Measurements from ENCODE around the gene PLPPR5.

PLPPR5 gene

GRCh38 chr1:98932184-98932583, 72.5 kb downstream of the PLPPR5 start:
- no peak overlapping the region for H3K18ac ChIP-seq (ENCODE audit: low read length)
- no peak for DNase-seq
- H4K8ac ChIP-seq (ENCODE audit: low read depth, low read length), result no peak overlapping the region
- no peaks in the 10 kb centered on the region for H3K79me1 ChIP-seq (ENCODE audit: low read length)
- no peak overlapping the region for H3K9ac ChIP-seq (ENCODE audit: low read length)
- no peaks in the 10 kb centered on the region for H3K36me3 ChIP-seq (ENCODE audit: control insufficient read depth, insufficient read depth, low read length)
- H3K4me1 ChIP-seq (ENCODE audit: control insufficient read depth, low read depth, low read length), result no peaks in the 10 kb centered on the region
- H3K4me3 ChIP-seq (ENCODE audit: low read length), result no peak overlapping the region
- H2BK5ac ChIP-seq (ENCODE audit: low read length), result no peak overlapping the region
- H4K5ac ChIP-seq (ENCODE audit: low read length), result no peak overlapping the region
- no peak overlapping the region for H3K23ac ChIP-seq (ENCODE audit: low read length)
- H3K27ac ChIP-seq (ENCODE audit: low read depth, low read length), result no peak overlapping the region
- H3K79me2 ChIP-seq (ENCODE audit: control insufficient read depth, insufficient read depth, low read length), result no peaks in the 10 kb centered on the region
- no peak overlapping the region for H2AK5ac ChIP-seq (ENCODE audit: low read length)
- WGBS (ENCODE audit: extremely low coverage, insufficient coverage, low lambda C conversion rate), result no CpG with 5 or more reads among the region's 5 CpGs
- H2BK15ac ChIP-seq (replicated peaks; ENCODE audit: low read depth), result no peak overlapping the region
- H3K4me2 ChIP-seq (ENCODE audit: low read length), result no peak overlapping the region
- H3K4ac ChIP-seq (ENCODE audit: low read depth, low read length), result no peak overlapping the region
- H3K56ac ChIP-seq (ENCODE audit: low read length), result no peak overlapping the region
- no peak overlapping the region for H2BK120ac ChIP-seq (ENCODE audit: low read depth, low read length)
- no peaks in the 10 kb centered on the region for H3K27me3 ChIP-seq (ENCODE audit: insufficient read depth, low read length, poor library complexity)

- H3K36me3 ChIP-seq (ENCODE audit: control insufficient read depth, insufficient read depth, low read length), result no peaks in the 10 kb centered on the region
- no peak overlapping the region for H3K18ac ChIP-seq (ENCODE audit: low read length)
- DNase-seq, result peak; percentile 12
- H3K9ac ChIP-seq (ENCODE audit: low read length), result no peak overlapping the region
- no peaks in the 10 kb centered on the region for H3K79me1 ChIP-seq (ENCODE audit: low read length)
- H3K79me2 ChIP-seq (ENCODE audit: control insufficient read depth, insufficient read depth, low read length), result no peaks in the 10 kb centered on the region
- H3K56ac ChIP-seq (ENCODE audit: low read length), result no peak overlapping the region
- H3K23ac ChIP-seq (ENCODE audit: low read length), result no peak overlapping the region
- no peak overlapping the region for H3K4me2 ChIP-seq (ENCODE audit: low read length)
- no peak overlapping the region for H4K8ac ChIP-seq (ENCODE audit: low read depth, low read length)
- H2BK15ac ChIP-seq (replicated peaks; ENCODE audit: low read depth), result no peak overlapping the region
- no peaks in the 10 kb centered on the region for H3K4me1 ChIP-seq (ENCODE audit: control insufficient read depth, low read depth, low read length)
- no peaks in the 10 kb centered on the region for H3K27me3 ChIP-seq (ENCODE audit: insufficient read depth, low read length, poor library complexity)
- no peak overlapping the region for H2AK5ac ChIP-seq (ENCODE audit: low read length)
- no peak overlapping the region for H3K27ac ChIP-seq (ENCODE audit: low read depth, low read length)
- no peak overlapping the region for H3K4me3 ChIP-seq (ENCODE audit: low read length)
- no peak overlapping the region for H4K5ac ChIP-seq (ENCODE audit: low read length)
- no peak overlapping the region for H3K4ac ChIP-seq (ENCODE audit: low read depth, low read length)
- no peak overlapping the region for H2BK5ac ChIP-seq (ENCODE audit: low read length)
- no peak overlapping the region for H2BK120ac ChIP-seq (ENCODE audit: low read depth, low read length)
- no CpG with 5 or more reads among the region's 8 CpGs for WGBS (ENCODE audit: extremely low coverage, insufficient coverage, low lambda C conversion rate)
Measured at GRCh38 chr1:98931128-98931835, 73.4 kb downstream of the PLPPR5 start.

DNA sequence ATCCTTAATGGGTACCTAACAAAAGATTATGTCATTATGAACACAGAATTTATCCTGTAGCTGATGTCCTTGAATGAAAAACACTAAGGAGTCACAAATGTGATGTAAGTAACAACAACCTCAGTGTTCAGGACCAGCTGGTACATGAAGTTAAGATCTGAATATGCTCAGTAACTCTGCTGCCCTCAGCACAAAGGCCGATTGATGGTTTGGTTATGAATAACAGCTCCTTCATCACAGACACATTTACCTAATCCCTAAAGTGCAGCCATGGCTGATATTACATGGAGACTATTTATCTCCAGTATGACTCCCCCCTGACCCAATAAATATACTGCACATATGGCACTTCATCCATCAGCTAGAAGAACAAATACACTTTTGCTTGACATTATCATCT, 75.2 kb downstream of the PLPPR5 start:
- no peak overlapping the region for H2BK120ac ChIP-seq (ENCODE audit: low read depth, low read length)
- H3K23ac ChIP-seq (ENCODE audit: low read length), result no peak overlapping the region
- WGBS (ENCODE audit: extremely low coverage, insufficient coverage, low lambda C conversion rate), result no CpG with 5 or more reads among the region's 1 CpG
- no peak overlapping the region for H3K18ac ChIP-seq (ENCODE audit: low read length)
- H3K4me1 ChIP-seq (ENCODE audit: control insufficient read depth, low read depth, low read length), result no peaks in the 10 kb centered on the region
- no peak overlapping the region for H2BK5ac ChIP-seq (ENCODE audit: low read length)
- no peak overlapping the region for H3K56ac ChIP-seq (ENCODE audit: low read length)
- no peak for DNase-seq
- no peaks in the 10 kb centered on the region for H3K79me1 ChIP-seq (ENCODE audit: low read length)
- H2AK5ac ChIP-seq (ENCODE audit: low read length), result no peak overlapping the region
- H4K8ac ChIP-seq (ENCODE audit: low read depth, low read length), result no peak overlapping the region
- H4K5ac ChIP-seq (ENCODE audit: low read length), result no peak overlapping the region
- H3K9ac ChIP-seq (ENCODE audit: low read length), result no peak overlapping the region
- H3K36me3 ChIP-seq (ENCODE audit: control insufficient read depth, insufficient read depth, low read length), result no peaks in the 10 kb centered on the region
- H3K4ac ChIP-seq (ENCODE audit: low read depth, low read length), result no peak overlapping the region
- no peak overlapping the region for H3K4me2 ChIP-seq (ENCODE audit: low read length)
- no peak overlapping the region for H3K4me3 ChIP-seq (ENCODE audit: low read length)
- H3K27ac ChIP-seq (ENCODE audit: low read depth, low read length), result no peak overlapping the region
- H2BK15ac ChIP-seq (replicated peaks; ENCODE audit: low read depth), result no peak overlapping the region
- H3K27me3 ChIP-seq (ENCODE audit: insufficient read depth, low read length, poor library complexity), result no peaks in the 10 kb centered on the region
- no peaks in the 10 kb centered on the region for H3K79me2 ChIP-seq (ENCODE audit: control insufficient read depth, insufficient read depth, low read length)

GRCh38 chr1:98926597-98926996, 78.1 kb downstream of the PLPPR5 start:
- Histone ChIP-seq H3K79me1 (ENCODE audit: low read length) (no peaks in the 10 kb centered on the region), H4K8ac (ENCODE audit: low read depth, low read length) (no peak overlapping the region), H2AK5ac (ENCODE audit: low read length) (no peak overlapping the region), H3K27me3 (ENCODE audit: insufficient read depth, low read length, poor library complexity) (no peaks in the 10 kb centered on the region), H3K79me2 (ENCODE audit: control insufficient read depth, insufficient read depth, low read length) (no peaks in the 10 kb centered on the region), H3K23ac (ENCODE audit: low read length) (no peak overlapping the region), H2BK120ac (ENCODE audit: low read depth, low read length) (no peak overlapping the region), H3K36me3 (ENCODE audit: control insufficient read depth, insufficient read depth, low read length) (no peaks in the 10 kb centered on the region), H3K9ac (ENCODE audit: low read length) (no peak overlapping the region), H4K5ac (ENCODE audit: low read length) (no peak overlapping the region), H2BK15ac (replicated peaks; ENCODE audit: low read depth) (no peak overlapping the region), H3K56ac (ENCODE audit: low read length) (no peak overlapping the region), H3K18ac (ENCODE audit: low read length) (no peak overlapping the region), H3K27ac (ENCODE audit: low read depth, low read length) (no peak overlapping the region), H3K4me2 (ENCODE audit: low read length) (no peak overlapping the region), H3K4me1 (ENCODE audit: control insufficient read depth, low read depth, low read length) (no peaks in the 10 kb centered on the region), H3K4me3 (ENCODE audit: low read length) (no peak overlapping the region), H2BK5ac (ENCODE audit: low read length) (no peak overlapping the region), H3K4ac (ENCODE audit: low read depth, low read length) (no peak overlapping the region)
- WGBS (ENCODE audit: extremely low coverage, insufficient coverage, low lambda C conversion rate), result no CpG with 5 or more reads among the region's 4 CpGs
- DNase-seq, result no peak

GRCh38 chr1:98924977-98925376, 79.7 kb downstream of the PLPPR5 start:
- no peak for DNase-seq
- Histone ChIP-seq H3K9ac (ENCODE audit: low read length) (no peak overlapping the region), H2BK5ac (ENCODE audit: low read length) (no peak overlapping the region)

GRCh38 chr1:98923667-98924066, 81.0 kb downstream of the PLPPR5 start:
- H3K4ac ChIP-seq (ENCODE audit: low read depth, low read length), result no peak overlapping the region
- H3K9ac ChIP-seq (ENCODE audit: low read length), result no peak overlapping the region
- H3K4me3 ChIP-seq (ENCODE audit: low read length), result no peak overlapping the region
- no peak overlapping the region for H4K5ac ChIP-seq (ENCODE audit: low read length)
- WGBS (ENCODE audit: extremely low coverage, insufficient coverage, low lambda C conversion rate), result no CpG with 5 or more reads among the region's 4 CpGs
- H3K79me1 ChIP-seq (ENCODE audit: low read length), result no peaks in the 10 kb centered on the region
- DNase-seq, result no peak
- no peak overlapping the region for H4K8ac ChIP-seq (ENCODE audit: low read depth, low read length)
- H3K27me3 ChIP-seq (ENCODE audit: insufficient read depth, low read length, poor library complexity), result no peaks in the 10 kb centered on the region
- no peak overlapping the region for H3K23ac ChIP-seq (ENCODE audit: low read length)
- H2BK5ac ChIP-seq (ENCODE audit: low read length), result no peak overlapping the region
- H3K18ac ChIP-seq (ENCODE audit: low read length), result no peak overlapping the region
- no peak overlapping the region for H3K4me2 ChIP-seq (ENCODE audit: low read length)
- no peak overlapping the region for H2BK15ac ChIP-seq (replicated peaks; ENCODE audit: low read depth)
- H3K27ac ChIP-seq (ENCODE audit: low read depth, low read length), result no peak overlapping the region
- H3K56ac ChIP-seq (ENCODE audit: low read length), result no peak overlapping the region
- H3K4me1 ChIP-seq (ENCODE audit: control insufficient read depth, low read depth, low read length), result no peaks in the 10 kb centered on the region
- no peaks in the 10 kb centered on the region for H3K36me3 ChIP-seq (ENCODE audit: control insufficient read depth, insufficient read depth, low read length)
- no peaks in the 10 kb centered on the region for H3K79me2 ChIP-seq (ENCODE audit: control insufficient read depth, insufficient read depth, low read length)
- H2AK5ac ChIP-seq (ENCODE audit: low read length), result no peak overlapping the region
- H2BK120ac ChIP-seq (ENCODE audit: low read depth, low read length), result no peak overlapping the region

More at GRCh38 chr1:98924977-98925376, 79.7 kb downstream of the PLPPR5 start:
- Histone ChIP-seq H4K5ac (ENCODE audit: low read length) (no peak overlapping the region), H3K4ac (ENCODE audit: low read depth, low read length) (no peak overlapping the region), H3K23ac (ENCODE audit: low read length) (no peak overlapping the region), H2AK5ac (ENCODE audit: low read length) (no peak overlapping the region), H4K8ac (ENCODE audit: low read depth, low read length) (no peak overlapping the region), H3K56ac (ENCODE audit: low read length) (no peak overlapping the region), H3K79me1 (ENCODE audit: low read length) (no peaks in the 10 kb centered on the region), H3K4me2 (ENCODE audit: low read length) (no peak overlapping the region), H3K18ac (ENCODE audit: low read length) (no peak overlapping the region), H3K27me3 (ENCODE audit: insufficient read depth, low read length, poor library complexity) (no peaks in the 10 kb centered on the region), H3K27ac (ENCODE audit: low read depth, low read length) (no peak overlapping the region), H3K4me1 (ENCODE audit: control insufficient read depth, low read depth, low read length) (no peaks in the 10 kb centered on the region), H2BK120ac (ENCODE audit: low read depth, low read length) (no peak overlapping the region), H3K36me3 (ENCODE audit: control insufficient read depth, insufficient read depth, low read length) (no peaks in the 10 kb centered on the region), H3K79me2 (ENCODE audit: control insufficient read depth, insufficient read depth, low read length) (no peaks in the 10 kb centered on the region), H3K4me3 (ENCODE audit: low read length) (no peak overlapping the region), H2BK15ac (replicated peaks; ENCODE audit: low read depth) (no peak overlapping the region)
- WGBS (ENCODE audit: extremely low coverage, insufficient coverage, low lambda C conversion rate), result no CpG with 5 or more reads among the region's 1 CpG
